GM12878 (cell line): ENCODE data around the gene STK32A. TPM values are rescaled to one million over a fixed set of nuclear protein-coding genes. Genes with fewer than 3 reads are reported as not detected.

Experiments used
- ATAC-seq: fragments of 200-7000 bp; cut with Tn5 transposase; 3 replicates; pipeline ENCODE4 v1.9.1; 2020; ENCODE audit warnings: mild to moderate bottlenecking, moderate library complexity
- BruUV-seq: library from RNA; stranded (reverse); fragments of 400-500 nt; replicated peaks from 2 replicates; lab custom pipeline; 2021; lab: Mats Ljungman, UMichigan
- CTCF ChIA-PET: fragments of 300-600 bp; sonication (Branson Sonifier 250); formaldehyde crosslinking; extraction: SDS; loops from one replicate; lab custom pipeline; 2021; ENCODE audit warnings: inconsistent platforms; lab: Yijun Ruan, JAX
- POLR2A ChIA-PET: fragments of 350-600 bp; formaldehyde crosslinking; extraction: SDS; loops from one replicate; lab custom pipeline; 2021; ENCODE audit warnings: inconsistent platforms; lab: Charles Lee
- RAD21 ChIA-PET: fragments of 300-600 bp; sonication (Branson Sonifier 250); formaldehyde crosslinking; loops from one replicate; lab custom pipeline; 2023; ENCODE audit warnings: antibody characterized with exemption; ENCODE audit not compliant: unreplicated experiment; lab: Charles Lee
- SMC1A ChIA-PET: fragments of 300-600 bp; sonication (Branson Sonifier 250); formaldehyde crosslinking; loops from one replicate; lab custom pipeline; 2023; ENCODE audit not compliant: unreplicated experiment, uncharacterized antibody; lab: Charles Lee
- DNase-seq: peaks from one replicate; pipeline ENCODE4 v3.0.0-alpha.2; 2011; ENCODE audit warnings: low read depth, low spot score
- FAIRE-seq: peaks from 3 replicates; lab custom pipeline; 2011; peaks lifted over from hg19 to GRCh38; lab: Jason Lieb, UNC
- H2AFZ ChIP-seq: 2 replicates; pipeline ENCODE4 v1.6.0; 2011; ENCODE audit warnings: low read depth, low read length, control low read depth; ENCODE audit not compliant: control insufficient read depth
- H3K27ac ChIP-seq: 2 replicates; pipeline ENCODE4 v1.5.1; 2011; ENCODE audit warnings: control low read depth; ENCODE audit not compliant: control insufficient read depth, insufficient read depth
- H3K27me3 ChIP-seq, 2 experiments: replicated peaks in 1 of 2; 2 replicates each; pipeline versions ENCODE4 v1.6.0 to v1.6.1; 2011; ENCODE audit warnings: low read length in 1 of 2; ENCODE audit not compliant: control insufficient read depth in 2 of 2, insufficient read depth in 2 of 2
- H3K36me3 ChIP-seq, 2 experiments: 2 replicates each; pipeline ENCODE4 v1.5.1; 2011; ENCODE audit warnings: low read length in 1 of 2; ENCODE audit not compliant: control insufficient read depth in 2 of 2, insufficient read depth in 2 of 2
- H3K4me1 ChIP-seq: 2 replicates; pipeline ENCODE4 v1.6.1; 2011; ENCODE audit warnings: mild to moderate bottlenecking, low read length, moderate library complexity, mixed read lengths; ENCODE audit not compliant: control insufficient read depth, insufficient read depth
- H3K4me2 ChIP-seq: 2 replicates; pipeline ENCODE4 v1.6.0; 2011; ENCODE audit warnings: control low read depth; ENCODE audit not compliant: control insufficient read depth, insufficient read depth
- H3K4me3 ChIP-seq: fragments of 200-600 bp; sonication (generic); 2 replicates; pipeline ENCODE4 v1.5.1; 2016
- H3K79me2 ChIP-seq: 2 replicates; pipeline ENCODE4 v1.6.0; 2011; ENCODE audit warnings: low read length; ENCODE audit not compliant: control insufficient read depth, insufficient read depth
- H3K9ac ChIP-seq: 2 replicates; pipeline ENCODE4 v1.8.0; 2011; ENCODE audit warnings: low read length, control low read depth, mixed read lengths; ENCODE audit not compliant: control insufficient read depth, insufficient read depth
- H3K9me3 ChIP-seq: replicated peaks from 3 replicates; pipeline ENCODE4 v1.5.1; 2011; ENCODE audit warnings: mild to moderate bottlenecking, low read length; ENCODE audit not compliant: control insufficient read depth, insufficient read depth
- H4K20me1 ChIP-seq: 2 replicates; pipeline ENCODE4 v1.6.0; 2011; ENCODE audit not compliant: control insufficient read depth, insufficient read depth
- GATAD2B ChIP-seq: fragments of 450-650 bp; conservative IDR thresholded peaks from 2 replicates; pipeline ENCODE4 v1.6.1; 2017; ENCODE audit warnings: low read depth, mild to moderate bottlenecking, moderate library complexity
- HDAC6 ChIP-seq: fragments of 200-600 bp; sonication (generic); IDR thresholded peaks from one replicate; pipeline ENCODE4 v1.8.0; 2017; ENCODE audit warnings: antibody characterized with exemption; ENCODE audit not compliant: unreplicated experiment
- REST ChIP-seq: IDR thresholded peaks from 2 replicates; pipeline ENCODE4 v1.6.1; 2012; ENCODE audit warnings: mild to moderate bottlenecking, low read depth, low read length
- SMC3 ChIP-seq: IDR thresholded peaks from 2 replicates; pipeline ENCODE4 v1.6.1; 2011; ENCODE audit warnings: low read length, improper control_type of control experiment, borderline replicate concordance
- SUZ12 ChIP-seq: fragments of 200-600 bp; sonication (generic); IDR thresholded peaks from one replicate; pipeline ENCODE4 v1.6.1; 2018; ENCODE audit warnings: antibody characterized with exemption, mild to moderate bottlenecking; ENCODE audit not compliant: unreplicated experiment
- TBL1XR1 ChIP-seq: IDR thresholded peaks from 2 replicates; pipeline ENCODE4 v1.6.1; 2012; ENCODE audit warnings: low read depth, low read length, improper control_type of control experiment
- ZBED1 ChIP-seq: IDR thresholded peaks from 2 replicates; pipeline ENCODE4 v1.6.1; 2016; ENCODE audit warnings: borderline replicate concordance
- ZNF24 ChIP-seq: fragments of 450-650 bp; IDR thresholded peaks from 2 replicates; pipeline ENCODE4 v1.6.1; 2017; ENCODE audit warnings: antibody characterized with exemption, mild to moderate bottlenecking
- WGBS: methylation state at CpG from one replicate; pipeline ENCODE4 v1.1.6; 2016; ENCODE audit warnings: low lambda C conversion rate; ENCODE audit not compliant: insufficient replicate concordance, insufficient coverage; ENCODE audit errors: missing lambda C conversion rate; 5-methylcytosine and 5-hydroxymethylcytosine counted together
- in situ Hi-C: fragments of 300-500 bp; cut with MboI; formaldehyde crosslinking; loops from 9 replicates; pipeline ENCODE4 v1.14.3; 2018; ENCODE audit warnings: mixed read lengths
- intact Hi-C: fragments of 100-400 bp; cut with micrococcal nuclease; formaldehyde crosslinking; loops from one replicate; pipeline ENCODE4 v1.14.2; 2022; ENCODE audit not compliant: unreplicated experiment
- polyA plus RNA-seq, 11 experiments: library from polyadenylated mRNA; depleted of rRNA in 4 of 11; unstranded in 6 of 11; stranded (reverse) in 5 of 11; fragments of >200 nt; fragmentation: Nextera tagmentation in 4 of 11; fragmentation: Illumina TruSeq in 1 of 11; extraction: Ambion mirVana in 4 of 11; extraction: Trizol in 1 of 11; gene quantifications; 1 replicate in 1 of 11; 2 replicates in 10 of 11; pipeline versions ENCODE4 v1.2.1 to v1.2.3, GENCODE V29; 2011 to 2016; ENCODE audit warnings: inconsistent platforms in 2 of 11, missing spikeins in 2 of 11, low read depth in 1 of 11
- total RNA-seq, 4 experiments: library from RNA; depleted of rRNA in 3 of 4; stranded (reverse); fragments of >200 nt in 3 of 4; fragmentation: Illumina TruSeq in 1 of 4; extraction: Trizol in 1 of 4; gene quantifications; 2 replicates each; pipeline versions ENCODE4 v1.2.1 to v1.2.3, GENCODE V29; 2013 to 2021
- TF ChIP-seq, protein P1 (sequence below): IDR thresholded peaks from 2 replicates; pipeline ENCODE4 v1.6.1; 2011; ENCODE audit warnings: low read depth, mild to moderate bottlenecking, low read length, moderate library complexity, borderline replicate concordance; ENCODE audit errors: extremely low read depth
- TF ChIP-seq, protein P2 (sequence below): fragments of 150-350 bp; IDR thresholded peaks from 2 replicates; pipeline ENCODE4 v1.6.1; 2016; ENCODE audit warnings: low read depth, low read length
- TF ChIP-seq, protein P3 (sequence below): IDR thresholded peaks from 2 replicates; pipeline ENCODE4 v1.6.1; 2012; ENCODE audit warnings: low read depth, low read length, improper control_type of control experiment

The STK32A gene
- total and polyA plus RNA-seq, 10 of the 15 experiments (the other 5 are each of a cell fraction or from before 2014, with no cell fraction given), result under 0.01 to 0.10 TPM; not detected in 8

DNA sequence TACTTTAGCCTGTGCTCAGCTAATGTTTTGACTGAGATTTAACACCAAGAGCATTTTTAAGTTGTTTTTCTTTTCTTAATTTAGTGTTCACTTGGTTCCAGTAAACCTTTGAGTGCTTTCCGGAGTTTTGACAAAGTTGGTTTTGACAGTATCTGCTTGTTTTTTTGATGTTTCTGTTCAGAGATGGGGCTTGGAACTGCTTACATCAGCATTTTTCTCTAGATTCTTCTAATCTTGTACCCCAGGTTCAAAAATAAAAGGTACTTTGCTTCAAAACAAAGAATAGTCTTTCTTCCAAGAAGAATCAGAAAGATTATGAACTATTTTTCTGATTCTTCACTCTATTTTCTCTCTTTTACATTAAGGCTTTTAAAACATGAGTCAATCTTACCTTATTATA, 142.9 kb downstream of the STK32A start:
- RAD21 ChIA-PET, result interaction anchor here (0.8 to 1.3 kb wide), 2 partner anchors 8 to 13 kb away, joined by 3 read pairs; no protein-coding TSS in a partner anchor
- Histone ChIP-seq H3K9ac (no peak overlapping the region), H3K4me2 (no peak overlapping the region), H3K27me3 (no peaks in the 10 kb centered on the region; a peak in 1 of 4 replicates), H3K4me1 (no peaks in the 10 kb centered on the region), H3K4me3 (no peak overlapping the region), H4K20me1 (no peaks in the 10 kb centered on the region), H3K36me3 (no peaks in the 10 kb centered on the region), H2AFZ (no peak overlapping the region), H3K9me3 (no peaks in the 10 kb centered on the region), H3K79me2 (no peaks in the 10 kb centered on the region), H3K27ac (no peak overlapping the region)
- POLR2A ChIA-PET, result no interaction called here
- no peak for FAIRE-seq
- 5% methylated on average over 1 of the region's 1 CpG for WGBS
- intact Hi-C loops (no loop called here), in situ Hi-C loops (no loop called here)
- no peak for ATAC-seq
- SMC1A ChIA-PET, result no interaction called here
- no peak for DNase-seq
- no TSS peak for BruUV-seq
- CTCF ChIA-PET, result interaction anchor here (6.2 kb wide), 1 partner anchor 14 kb away, joined by 29 read pairs; no protein-coding TSS in a partner anchor
- TF ChIP-seq, protein P1, sequence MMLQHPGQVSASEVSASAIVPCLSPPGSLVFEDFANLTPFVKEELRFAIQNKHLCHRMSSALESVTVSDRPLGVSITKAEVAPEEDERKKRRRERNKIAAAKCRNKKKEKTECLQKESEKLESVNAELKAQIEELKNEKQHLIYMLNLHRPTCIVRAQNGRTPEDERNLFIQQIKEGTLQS, result no peak
- TF ChIP-seq ZNF24 (no peak), GATAD2B (no peak), SUZ12 (no peak), ZBED1 (no peak), TBL1XR1 (no peak), HDAC6 (no peak), SMC3 (no peak), REST (no peak)
- TF ChIP-seq, protein P2, sequence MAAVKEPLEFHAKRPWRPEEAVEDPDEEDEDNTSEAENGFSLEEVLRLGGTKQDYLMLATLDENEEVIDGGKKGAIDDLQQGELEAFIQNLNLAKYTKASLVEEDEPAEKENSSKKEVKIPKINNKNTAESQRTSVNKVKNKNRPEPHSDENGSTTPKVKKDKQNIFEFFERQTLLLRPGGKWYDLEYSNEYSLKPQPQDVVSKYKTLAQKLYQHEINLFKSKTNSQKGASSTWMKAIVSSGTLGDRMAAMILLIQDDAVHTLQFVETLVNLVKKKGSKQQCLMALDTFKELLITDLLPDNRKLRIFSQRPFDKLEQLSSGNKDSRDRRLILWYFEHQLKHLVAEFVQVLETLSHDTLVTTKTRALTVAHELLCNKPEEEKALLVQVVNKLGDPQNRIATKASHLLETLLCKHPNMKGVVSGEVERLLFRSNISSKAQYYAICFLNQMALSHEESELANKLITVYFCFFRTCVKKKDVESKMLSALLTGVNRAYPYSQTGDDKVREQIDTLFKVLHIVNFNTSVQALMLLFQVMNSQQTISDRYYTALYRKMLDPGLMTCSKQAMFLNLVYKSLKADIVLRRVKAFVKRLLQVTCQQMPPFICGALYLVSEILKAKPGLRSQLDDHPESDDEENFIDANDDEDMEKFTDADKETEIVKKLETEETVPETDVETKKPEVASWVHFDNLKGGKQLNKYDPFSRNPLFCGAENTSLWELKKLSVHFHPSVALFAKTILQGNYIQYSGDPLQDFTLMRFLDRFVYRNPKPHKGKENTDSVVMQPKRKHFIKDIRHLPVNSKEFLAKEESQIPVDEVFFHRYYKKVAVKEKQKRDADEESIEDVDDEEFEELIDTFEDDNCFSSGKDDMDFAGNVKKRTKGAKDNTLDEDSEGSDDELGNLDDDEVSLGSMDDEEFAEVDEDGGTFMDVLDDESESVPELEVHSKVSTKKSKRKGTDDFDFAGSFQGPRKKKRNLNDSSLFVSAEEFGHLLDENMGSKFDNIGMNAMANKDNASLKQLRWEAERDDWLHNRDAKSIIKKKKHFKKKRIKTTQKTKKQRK, result no peak
- TF ChIP-seq, protein P3, sequence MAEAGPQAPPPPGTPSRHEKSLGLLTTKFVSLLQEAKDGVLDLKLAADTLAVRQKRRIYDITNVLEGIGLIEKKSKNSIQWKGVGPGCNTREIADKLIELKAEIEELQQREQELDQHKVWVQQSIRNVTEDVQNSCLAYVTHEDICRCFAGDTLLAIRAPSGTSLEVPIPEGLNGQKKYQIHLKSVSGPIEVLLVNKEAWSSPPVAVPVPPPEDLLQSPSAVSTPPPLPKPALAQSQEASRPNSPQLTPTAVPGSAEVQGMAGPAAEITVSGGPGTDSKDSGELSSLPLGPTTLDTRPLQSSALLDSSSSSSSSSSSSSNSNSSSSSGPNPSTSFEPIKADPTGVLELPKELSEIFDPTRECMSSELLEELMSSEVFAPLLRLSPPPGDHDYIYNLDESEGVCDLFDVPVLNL, result no peak
